Measurements from ENCODE around the gene CAP2.

Gene CAP2

GRCh38 chr6:17478223-17478907 lies 85.0 kb downstream of the CAP2 start:
- no peak overlapping the region for H3K4me3 ChIP-seq (ENCODE audit: low read depth, low read length)
- in situ Hi-C loops (cut with HindIII; ENCODE audit: low sequenced_read_pairs), result no loop called here
- DNase-seq (ENCODE audit: low read depth), result no peak
- TF ChIP-seq, protein P1, sequence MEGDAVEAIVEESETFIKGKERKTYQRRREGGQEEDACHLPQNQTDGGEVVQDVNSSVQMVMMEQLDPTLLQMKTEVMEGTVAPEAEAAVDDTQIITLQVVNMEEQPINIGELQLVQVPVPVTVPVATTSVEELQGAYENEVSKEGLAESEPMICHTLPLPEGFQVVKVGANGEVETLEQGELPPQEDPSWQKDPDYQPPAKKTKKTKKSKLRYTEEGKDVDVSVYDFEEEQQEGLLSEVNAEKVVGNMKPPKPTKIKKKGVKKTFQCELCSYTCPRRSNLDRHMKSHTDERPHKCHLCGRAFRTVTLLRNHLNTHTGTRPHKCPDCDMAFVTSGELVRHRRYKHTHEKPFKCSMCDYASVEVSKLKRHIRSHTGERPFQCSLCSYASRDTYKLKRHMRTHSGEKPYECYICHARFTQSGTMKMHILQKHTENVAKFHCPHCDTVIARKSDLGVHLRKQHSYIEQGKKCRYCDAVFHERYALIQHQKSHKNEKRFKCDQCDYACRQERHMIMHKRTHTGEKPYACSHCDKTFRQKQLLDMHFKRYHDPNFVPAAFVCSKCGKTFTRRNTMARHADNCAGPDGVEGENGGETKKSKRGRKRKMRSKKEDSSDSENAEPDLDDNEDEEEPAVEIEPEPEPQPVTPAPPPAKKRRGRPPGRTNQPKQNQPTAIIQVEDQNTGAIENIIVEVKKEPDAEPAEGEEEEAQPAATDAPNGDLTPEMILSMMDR (IDR thresholded peaks at IDR 0.05; ENCODE audit: low read depth, low read length, missing control alignments), result no peak

DNA sequence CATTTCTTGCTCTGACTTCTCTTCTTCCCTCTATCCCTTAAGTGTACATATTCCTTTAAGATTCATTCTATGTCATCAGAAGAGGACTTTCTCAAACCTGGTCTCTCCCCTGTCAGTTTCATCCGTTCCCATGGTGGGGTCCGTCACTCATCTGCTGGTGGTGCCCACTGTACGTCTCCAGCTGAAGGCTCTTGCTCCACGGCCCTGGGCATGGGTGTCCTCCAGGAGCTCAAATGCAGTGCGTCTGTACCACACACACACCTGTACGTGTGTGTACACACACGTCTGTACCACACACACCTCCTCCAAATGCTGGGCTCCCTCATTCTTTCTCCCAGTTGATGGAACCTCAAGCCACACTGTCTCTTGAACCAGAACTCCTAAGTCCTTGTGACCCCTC lies 85.6 kb downstream of the CAP2 start:
- no peak overlapping the region for H3K4me3 ChIP-seq (ENCODE audit: low read depth, low read length)
- TF ChIP-seq, protein P1 (IDR thresholded peaks at IDR 0.05; ENCODE audit: low read depth, low read length, missing control alignments), result no peak
- DNase-seq (ENCODE audit: low read depth), result no peak
- in situ Hi-C loops (cut with HindIII; ENCODE audit: low sequenced_read_pairs), result no loop called here

GRCh38 chr6:17480476-17480875 lies 87.1 kb downstream of the CAP2 start:
- TF ChIP-seq, protein P1 (IDR thresholded peaks at IDR 0.05; ENCODE audit: low read depth, low read length, missing control alignments), result no peak
- in situ Hi-C loops (cut with HindIII; ENCODE audit: low sequenced_read_pairs), result loop anchor here (5.0 kb wide), 1 partner anchor 88 kb away; the partner anchor contains the start of gene CAP2
- no peak for DNase-seq (ENCODE audit: low read depth)
- H3K4me3 ChIP-seq (ENCODE audit: low read depth, low read length), result no peak overlapping the region

- in situ Hi-C loops (cut with HindIII; ENCODE audit: low sequenced_read_pairs), result loop anchor here (5.0 kb wide), 1 partner anchor 90 kb away; the partner anchor contains the start of gene CAP2
- TF ChIP-seq, protein P1 (IDR thresholded peaks at IDR 0.05; ENCODE audit: low read depth, low read length, missing control alignments), result no peak
- H3K4me3 ChIP-seq (ENCODE audit: low read depth, low read length), result no peak overlapping the region
- no peak for DNase-seq (ENCODE audit: low read depth)
These were observed 89.3 kb downstream of the CAP2 start for GRCh38 chr6:17482711-17483110.

DNA sequence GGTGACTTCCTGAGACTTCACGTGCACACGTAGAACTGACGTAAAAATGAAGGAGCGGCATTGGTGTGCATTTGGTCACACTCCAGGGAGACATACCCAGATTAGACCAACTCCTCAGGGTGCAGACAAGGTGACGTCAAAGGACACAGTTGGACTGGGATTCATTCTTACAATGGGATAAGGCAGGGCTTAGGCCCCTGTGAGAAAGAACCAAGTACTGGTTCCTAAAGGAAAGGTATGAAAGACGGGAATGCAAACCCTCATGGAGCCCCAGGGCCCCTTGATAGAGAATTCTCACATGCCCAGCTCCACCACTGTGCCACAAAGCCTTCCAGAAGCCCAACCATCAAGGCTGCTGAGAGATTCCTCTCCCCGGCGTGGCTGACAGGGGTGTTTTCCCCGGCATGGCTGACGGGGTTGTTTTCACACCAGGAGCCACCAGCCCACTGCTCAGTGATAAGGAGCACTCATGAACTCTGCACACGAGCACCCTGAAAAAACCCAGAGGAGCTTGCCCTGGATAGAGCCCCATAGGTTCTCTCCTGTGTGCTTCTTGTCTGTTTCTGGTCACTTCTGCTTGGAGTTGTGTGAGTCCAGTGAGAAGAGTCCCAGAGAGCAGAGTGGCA lies 90.1 kb downstream of the CAP2 start:
- TF ChIP-seq, protein P1 (IDR thresholded peaks at IDR 0.05; ENCODE audit: low read depth, low read length, missing control alignments), result no peak
- DNase-seq (ENCODE audit: low read depth), result no peak
- H3K4me3 ChIP-seq (ENCODE audit: low read depth, low read length), result no peak overlapping the region
- in situ Hi-C loops (cut with HindIII; ENCODE audit: low sequenced_read_pairs), result loop anchor here (5.0 kb wide), 1 partner anchor 91 kb away; the partner anchor contains the start of gene CAP2

DNA sequence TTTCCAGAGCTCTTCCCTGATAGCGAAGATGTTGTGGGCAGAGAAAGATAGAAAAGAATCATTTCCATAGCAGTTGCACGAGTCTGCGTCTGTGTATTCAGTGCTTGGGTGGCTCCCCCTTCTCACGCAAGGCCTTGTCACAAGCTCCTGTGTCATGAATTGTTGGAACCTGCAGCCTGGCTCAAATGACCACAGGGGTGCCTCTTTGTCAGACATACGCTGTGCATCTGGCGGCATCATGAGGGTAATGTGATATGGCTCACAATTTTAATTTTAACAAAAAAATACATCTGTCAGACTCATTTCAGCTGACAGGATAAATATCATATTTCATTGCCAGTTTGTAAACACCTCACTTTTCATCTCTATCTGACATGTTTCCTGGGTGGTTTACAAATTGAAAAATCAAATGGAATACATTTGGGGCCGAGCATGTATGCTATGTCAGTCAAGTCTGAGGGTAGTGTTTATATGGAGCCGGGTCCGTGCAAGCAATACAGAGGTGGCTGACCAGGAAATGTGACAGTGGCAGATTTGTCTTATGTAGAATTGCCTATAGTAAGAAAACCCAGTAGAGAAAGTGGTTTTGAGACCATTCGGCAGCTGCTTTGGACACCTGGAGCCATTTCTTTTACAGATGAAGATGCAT lies 90.9 kb downstream of the CAP2 start:
- in situ Hi-C loops (cut with HindIII; ENCODE audit: low sequenced_read_pairs), result loop anchor here (5.0 kb wide), 1 partner anchor 92 kb away; the partner anchor contains the start of gene CAP2
- TF ChIP-seq, protein P1 (IDR thresholded peaks at IDR 0.05; ENCODE audit: low read depth, low read length, missing control alignments), result no peak
- no peak for DNase-seq (ENCODE audit: low read depth)
- H3K4me3 ChIP-seq (ENCODE audit: low read depth, low read length), result no peak overlapping the region
